GM12801 (cell line): Measurements from ENCODE around the gene CCDC175.

Experiments used
- CTCF ChIP-seq: IDR thresholded peaks from one replicate; pipeline ENCODE4 v1.5.1; 2011; ENCODE audit warnings: control low read depth; ENCODE audit not compliant: insufficient read length; ENCODE audit errors: extremely low read depth

Gene CCDC175

GRCh38 chr14:59566296-59566695 is 10.3 kb downstream of the CCDC175 start:
- no peak for TF ChIP-seq CTCF

GRCh38 chr14:59565087-59565486 is 11.5 kb downstream of the CCDC175 start:
- no peak for TF ChIP-seq CTCF

GRCh38 chr14:59564366-59564765 is 12.2 kb downstream of the CCDC175 start:
- TF ChIP-seq CTCF: no peak

- no peak for TF ChIP-seq CTCF
Observed at GRCh38 chr14:59547310-59547709, 29.3 kb downstream of the CCDC175 start.

- no peak for TF ChIP-seq CTCF
Observed at GRCh38 chr14:59543873-59544272, 32.7 kb downstream of the CCDC175 start.

GRCh38 chr14:59541731-59542130 is 34.9 kb downstream of the CCDC175 start:
- TF ChIP-seq CTCF: no peak

- no peak for TF ChIP-seq CTCF
Observed at GRCh38 chr14:59540852-59541251, 35.8 kb downstream of the CCDC175 start.

- TF ChIP-seq CTCF: no peak
Observed at GRCh38 chr14:59538936-59539335, 37.7 kb downstream of the CCDC175 start.
